ENCODE measurements around the gene ZNF787. TPM values are rescaled to one million over a fixed set of nuclear protein-coding genes. Genes with fewer than 3 reads are reported as not detected.

Gene ZNF787
- total and polyA plus RNA-seq, 2 of the 13 experiments (the other 11 are each of a cell fraction or from before 2014, with no cell fraction given) = 15.1 to 42.8 TPM

DNA sequence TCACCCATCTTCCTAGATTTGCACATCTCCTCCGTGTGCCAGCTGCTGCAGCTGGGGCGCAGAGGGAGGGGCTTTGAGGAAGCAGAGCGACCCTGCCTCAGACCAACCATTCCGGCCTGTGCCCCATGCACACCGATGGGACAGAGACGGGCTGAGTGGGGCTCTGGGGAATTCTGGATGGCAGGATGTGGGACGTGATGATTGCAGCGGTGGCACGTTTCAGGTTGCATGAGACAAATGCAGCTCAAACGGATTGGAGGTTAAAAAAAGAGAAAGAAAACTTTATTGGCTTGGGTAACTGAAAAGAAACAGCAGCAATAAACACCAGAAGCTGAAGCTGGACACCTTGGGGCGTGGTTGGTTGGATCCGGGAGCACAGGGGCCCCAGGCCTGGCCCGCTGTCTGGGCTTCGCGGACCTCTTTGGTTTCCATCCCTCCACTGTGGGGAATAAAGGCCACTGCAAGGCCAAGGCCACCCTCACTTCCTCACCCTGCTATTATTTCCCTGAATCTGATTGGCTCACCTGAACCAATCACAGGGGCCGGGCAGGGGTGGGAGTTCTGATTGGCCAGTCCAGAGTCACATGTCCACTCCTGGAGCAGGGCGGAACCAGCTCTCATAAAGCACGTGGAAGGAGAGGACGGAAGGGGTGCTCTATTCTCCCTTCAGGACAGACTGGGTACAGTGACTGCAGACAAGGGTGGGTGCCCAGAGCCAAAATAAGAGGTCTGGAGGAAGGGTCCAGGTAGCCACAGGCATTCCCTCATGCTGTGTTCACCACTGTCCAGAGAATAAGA lies 6.1 kb upstream of the ZNF787 start (continued):
- TF ChIP-seq, protein P1, sequence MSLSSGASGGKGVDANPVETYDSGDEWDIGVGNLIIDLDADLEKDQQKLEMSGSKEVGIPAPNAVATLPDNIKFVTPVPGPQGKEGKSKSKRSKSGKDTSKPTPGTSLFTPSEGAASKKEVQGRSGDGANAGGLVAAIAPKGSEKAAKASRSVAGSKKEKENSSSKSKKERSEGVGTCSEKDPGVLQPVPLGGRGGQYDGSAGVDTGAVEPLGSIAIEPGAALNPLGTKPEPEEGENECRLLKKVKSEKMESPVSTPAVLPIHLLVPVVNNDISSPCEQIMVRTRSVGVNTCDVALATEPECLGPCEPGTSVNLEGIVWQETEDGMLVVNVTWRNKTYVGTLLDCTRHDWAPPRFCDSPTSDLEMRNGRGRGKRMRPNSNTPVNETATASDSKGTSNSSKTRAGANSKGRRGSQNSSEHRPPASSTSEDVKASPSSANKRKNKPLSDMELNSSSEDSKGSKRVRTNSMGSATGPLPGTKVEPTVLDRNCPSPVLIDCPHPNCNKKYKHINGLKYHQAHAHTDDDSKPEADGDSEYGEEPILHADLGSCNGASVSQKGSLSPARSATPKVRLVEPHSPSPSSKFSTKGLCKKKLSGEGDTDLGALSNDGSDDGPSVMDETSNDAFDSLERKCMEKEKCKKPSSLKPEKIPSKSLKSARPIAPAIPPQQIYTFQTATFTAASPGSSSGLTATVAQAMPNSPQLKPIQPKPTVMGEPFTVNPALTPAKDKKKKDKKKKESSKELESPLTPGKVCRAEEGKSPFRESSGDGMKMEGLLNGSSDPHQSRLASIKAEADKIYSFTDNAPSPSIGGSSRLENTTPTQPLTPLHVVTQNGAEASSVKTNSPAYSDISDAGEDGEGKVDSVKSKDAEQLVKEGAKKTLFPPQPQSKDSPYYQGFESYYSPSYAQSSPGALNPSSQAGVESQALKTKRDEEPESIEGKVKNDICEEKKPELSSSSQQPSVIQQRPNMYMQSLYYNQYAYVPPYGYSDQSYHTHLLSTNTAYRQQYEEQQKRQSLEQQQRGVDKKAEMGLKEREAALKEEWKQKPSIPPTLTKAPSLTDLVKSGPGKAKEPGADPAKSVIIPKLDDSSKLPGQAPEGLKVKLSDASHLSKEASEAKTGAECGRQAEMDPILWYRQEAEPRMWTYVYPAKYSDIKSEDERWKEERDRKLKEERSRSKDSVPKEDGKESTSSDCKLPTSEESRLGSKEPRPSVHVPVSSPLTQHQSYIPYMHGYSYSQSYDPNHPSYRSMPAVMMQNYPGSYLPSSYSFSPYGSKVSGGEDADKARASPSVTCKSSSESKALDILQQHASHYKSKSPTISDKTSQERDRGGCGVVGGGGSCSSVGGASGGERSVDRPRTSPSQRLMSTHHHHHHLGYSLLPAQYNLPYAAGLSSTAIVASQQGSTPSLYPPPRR (CRISPR knock-in tag; IDR thresholded peaks at IDR 0.05; ENCODE audit: borderline replicate concordance) = no peak
- TF ChIP-seq ZNF20 (CRISPR knock-in tag; IDR thresholded peaks at IDR 0.05) = no peak
- no peak for TF ChIP-seq ZFP36L2 (CRISPR knock-in tag; IDR thresholded peaks at IDR 0.05)
- TF ChIP-seq ZNF543 (CRISPR knock-in tag; IDR thresholded peaks at IDR 0.05) = no peak
- TF ChIP-seq, protein P2, sequence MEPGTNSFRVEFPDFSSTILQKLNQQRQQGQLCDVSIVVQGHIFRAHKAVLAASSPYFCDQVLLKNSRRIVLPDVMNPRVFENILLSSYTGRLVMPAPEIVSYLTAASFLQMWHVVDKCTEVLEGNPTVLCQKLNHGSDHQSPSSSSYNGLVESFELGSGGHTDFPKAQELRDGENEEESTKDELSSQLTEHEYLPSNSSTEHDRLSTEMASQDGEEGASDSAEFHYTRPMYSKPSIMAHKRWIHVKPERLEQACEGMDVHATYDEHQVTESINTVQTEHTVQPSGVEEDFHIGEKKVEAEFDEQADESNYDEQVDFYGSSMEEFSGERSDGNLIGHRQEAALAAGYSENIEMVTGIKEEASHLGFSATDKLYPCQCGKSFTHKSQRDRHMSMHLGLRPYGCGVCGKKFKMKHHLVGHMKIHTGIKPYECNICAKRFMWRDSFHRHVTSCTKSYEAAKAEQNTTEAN (CRISPR knock-in tag; conservative IDR thresholded peaks at IDR 0.05) = no peak
- TF ChIP-seq SNAI1 (CRISPR knock-in tag; IDR thresholded peaks at IDR 0.05; ENCODE audit: borderline replicate concordance) = no peak
- TF ChIP-seq ZNF782 (CRISPR knock-in tag; IDR thresholded peaks at IDR 0.05; ENCODE audit: borderline replicate concordance) = no peak
- TF ChIP-seq, protein P3, sequence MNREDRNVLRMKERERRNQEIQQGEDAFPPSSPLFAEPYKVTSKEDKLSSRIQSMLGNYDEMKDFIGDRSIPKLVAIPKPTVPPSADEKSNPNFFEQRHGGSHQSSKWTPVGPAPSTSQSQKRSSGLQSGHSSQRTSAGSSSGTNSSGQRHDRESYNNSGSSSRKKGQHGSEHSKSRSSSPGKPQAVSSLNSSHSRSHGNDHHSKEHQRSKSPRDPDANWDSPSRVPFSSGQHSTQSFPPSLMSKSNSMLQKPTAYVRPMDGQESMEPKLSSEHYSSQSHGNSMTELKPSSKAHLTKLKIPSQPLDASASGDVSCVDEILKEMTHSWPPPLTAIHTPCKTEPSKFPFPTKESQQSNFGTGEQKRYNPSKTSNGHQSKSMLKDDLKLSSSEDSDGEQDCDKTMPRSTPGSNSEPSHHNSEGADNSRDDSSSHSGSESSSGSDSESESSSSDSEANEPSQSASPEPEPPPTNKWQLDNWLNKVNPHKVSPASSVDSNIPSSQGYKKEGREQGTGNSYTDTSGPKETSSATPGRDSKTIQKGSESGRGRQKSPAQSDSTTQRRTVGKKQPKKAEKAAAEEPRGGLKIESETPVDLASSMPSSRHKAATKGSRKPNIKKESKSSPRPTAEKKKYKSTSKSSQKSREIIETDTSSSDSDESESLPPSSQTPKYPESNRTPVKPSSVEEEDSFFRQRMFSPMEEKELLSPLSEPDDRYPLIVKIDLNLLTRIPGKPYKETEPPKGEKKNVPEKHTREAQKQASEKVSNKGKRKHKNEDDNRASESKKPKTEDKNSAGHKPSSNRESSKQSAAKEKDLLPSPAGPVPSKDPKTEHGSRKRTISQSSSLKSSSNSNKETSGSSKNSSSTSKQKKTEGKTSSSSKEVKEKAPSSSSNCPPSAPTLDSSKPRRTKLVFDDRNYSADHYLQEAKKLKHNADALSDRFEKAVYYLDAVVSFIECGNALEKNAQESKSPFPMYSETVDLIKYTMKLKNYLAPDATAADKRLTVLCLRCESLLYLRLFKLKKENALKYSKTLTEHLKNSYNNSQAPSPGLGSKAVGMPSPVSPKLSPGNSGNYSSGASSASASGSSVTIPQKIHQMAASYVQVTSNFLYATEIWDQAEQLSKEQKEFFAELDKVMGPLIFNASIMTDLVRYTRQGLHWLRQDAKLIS (CRISPR knock-in tag; IDR thresholded peaks at IDR 0.05) = no peak
- TF ChIP-seq, protein P4, sequence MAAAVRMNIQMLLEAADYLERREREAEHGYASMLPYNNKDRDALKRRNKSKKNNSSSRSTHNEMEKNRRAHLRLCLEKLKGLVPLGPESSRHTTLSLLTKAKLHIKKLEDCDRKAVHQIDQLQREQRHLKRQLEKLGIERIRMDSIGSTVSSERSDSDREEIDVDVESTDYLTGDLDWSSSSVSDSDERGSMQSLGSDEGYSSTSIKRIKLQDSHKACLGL (CRISPR knock-in tag; IDR thresholded peaks at IDR 0.05) = no peak
- no peak for TF ChIP-seq SSRP1 (CRISPR knock-in tag; IDR thresholded peaks at IDR 0.05)
- TF ChIP-seq POGZ (CRISPR knock-in tag; IDR thresholded peaks at IDR 0.05) = 0 out of 2 replicates have a peak, but pooled peaks have one; percentile 18
- no peak for TF ChIP-seq ZNF24 (IDR thresholded peaks at IDR 0.05)
- TF ChIP-seq, protein P5, sequence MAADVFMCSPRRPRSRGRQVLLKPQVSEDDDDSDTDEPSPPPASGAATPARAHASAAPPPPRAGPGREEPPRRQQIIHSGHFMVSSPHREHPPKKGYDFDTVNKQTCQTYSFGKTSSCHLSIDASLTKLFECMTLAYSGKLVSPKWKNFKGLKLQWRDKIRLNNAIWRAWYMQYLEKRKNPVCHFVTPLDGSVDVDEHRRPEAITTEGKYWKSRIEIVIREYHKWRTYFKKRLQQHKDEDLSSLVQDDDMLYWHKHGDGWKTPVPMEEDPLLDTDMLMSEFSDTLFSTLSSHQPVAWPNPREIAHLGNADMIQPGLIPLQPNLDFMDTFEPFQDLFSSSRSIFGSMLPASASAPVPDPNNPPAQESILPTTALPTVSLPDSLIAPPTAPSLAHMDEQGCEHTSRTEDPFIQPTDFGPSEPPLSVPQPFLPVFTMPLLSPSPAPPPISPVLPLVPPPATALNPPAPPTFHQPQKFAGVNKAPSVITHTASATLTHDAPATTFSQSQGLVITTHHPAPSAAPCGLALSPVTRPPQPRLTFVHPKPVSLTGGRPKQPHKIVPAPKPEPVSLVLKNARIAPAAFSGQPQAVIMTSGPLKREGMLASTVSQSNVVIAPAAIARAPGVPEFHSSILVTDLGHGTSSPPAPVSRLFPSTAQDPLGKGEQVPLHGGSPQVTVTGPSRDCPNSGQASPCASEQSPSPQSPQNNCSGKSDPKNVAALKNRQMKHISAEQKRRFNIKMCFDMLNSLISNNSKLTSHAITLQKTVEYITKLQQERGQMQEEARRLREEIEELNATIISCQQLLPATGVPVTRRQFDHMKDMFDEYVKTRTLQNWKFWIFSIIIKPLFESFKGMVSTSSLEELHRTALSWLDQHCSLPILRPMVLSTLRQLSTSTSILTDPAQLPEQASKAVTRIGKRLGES (CRISPR knock-in tag; IDR thresholded peaks at IDR 0.05; ENCODE audit: borderline replicate concordance) = no peak
- no peak for TF ChIP-seq ZNF343 (CRISPR knock-in tag; IDR thresholded peaks at IDR 0.05)
- no peak for TF ChIP-seq ZNF274 (CRISPR knock-in tag; IDR thresholded peaks at IDR 0.05)

Measured in HepG2 (cell line).